MCF 10A (cell line): ENCODE data around the gene LIN37. TPM values are rescaled to one million over a fixed set of nuclear protein-coding genes. Genes with fewer than 3 reads are reported as not detected.
"Not testable (repeated sequence)": the region's sequence is repeated elsewhere in the genome, so short reads cannot be mapped to it uniquely, and the experiment has no call there.

ENCODE experiments used
- BruUV-seq: library from RNA; stranded (reverse); fragments of 400-500 nt; replicated peaks from 2 replicates; lab custom pipeline; 2021; lab: Mats Ljungman, UMichigan
- CTCF ChIA-PET: fragments of 300-600 bp; sonication (Branson Sonifier 250); formaldehyde crosslinking; extraction: SDS; loops from one replicate; lab custom pipeline; 2021; ENCODE audit warnings: antibody characterized with exemption, inconsistent platforms; lab: Yijun Ruan, JAX
- POLR2A ChIA-PET: fragments of 300-600, 350-650 bp; sonication (Branson Sonifier 250); formaldehyde crosslinking; extraction: SDS; loops from one replicate; lab custom pipeline; 2020; ENCODE audit warnings: antibody characterized with exemption, inconsistent platforms; lab: Yijun Ruan, JAX
- DNase-seq: peaks from one replicate; pipeline ENCODE4 v3.0.0-alpha.2; 2018; ENCODE audit not compliant: unreplicated experiment
- H3K27ac Mint-ChIP-seq: one replicate; pipeline ENCODE4 v1.8.0; 2022; ENCODE audit warnings: mild to moderate bottlenecking, low read depth, mixed read lengths; ENCODE audit not compliant: unreplicated experiment
- H3K27me3 Mint-ChIP-seq: one replicate; pipeline ENCODE4 v1.8.0; 2022; ENCODE audit warnings: mixed read lengths; ENCODE audit not compliant: insufficient read depth, unreplicated experiment
- H3K36me3 Mint-ChIP-seq: one replicate; pipeline ENCODE4 v1.8.0; 2022; ENCODE audit warnings: mild to moderate bottlenecking, moderate library complexity, mixed read lengths; ENCODE audit not compliant: insufficient read depth, unreplicated experiment
- H3K4me1 Mint-ChIP-seq: one replicate; pipeline ENCODE4 v1.8.0; 2022; ENCODE audit warnings: mixed read lengths; ENCODE audit not compliant: insufficient read depth, unreplicated experiment
- H3K4me3 Mint-ChIP-seq: one replicate; pipeline ENCODE4 v1.8.0; 2022; ENCODE audit warnings: mild to moderate bottlenecking, moderate library complexity, mixed read lengths; ENCODE audit not compliant: unreplicated experiment
- H3K9me3 Mint-ChIP-seq: one replicate; pipeline ENCODE4 v1.8.0; 2022; ENCODE audit warnings: mixed read lengths; ENCODE audit not compliant: unreplicated experiment
- CTCF ChIP-seq: fragments of 200-600 bp; IDR thresholded peaks from one replicate; pipeline ENCODE4 v1.8.0; 2022; ENCODE audit warnings: antibody characterized with exemption, mild to moderate bottlenecking; ENCODE audit not compliant: unreplicated experiment
- intact Hi-C: fragments of 100-400 bp; cut with micrococcal nuclease; formaldehyde crosslinking; loops from 2 replicates; pipeline ENCODE4 v1.14.1; 2022
- total RNA-seq: library from RNA; stranded (reverse); gene quantifications from 2 replicates; pipeline ENCODE4 v1.2.3, GENCODE V29; 2022

The LIN37 gene
- total RNA-seq, 1 experiment from 2014 or later: 19.6 TPM

GRCh38 chr19:35791814-35792279, 43.5 kb downstream of the LIN37 start:
- no peak for TF ChIP-seq CTCF
- Mint-ChIP-seq H3K4me1 (no peaks in the 10 kb centered on the region), H3K27me3 (peaks cover 11% of the 10 kb centered on the region), H3K36me3 (no peaks in the 10 kb centered on the region), H3K9me3 (no peaks in the 10 kb centered on the region), H3K27ac (no peak overlapping the region), H3K4me3 (no peak overlapping the region)
- CTCF ChIA-PET: no interaction called here
- POLR2A ChIA-PET: no interaction called here
- BruUV-seq: no TSS peak
- DNase-seq: no peak
- intact Hi-C loops: no loop called here

DNA sequence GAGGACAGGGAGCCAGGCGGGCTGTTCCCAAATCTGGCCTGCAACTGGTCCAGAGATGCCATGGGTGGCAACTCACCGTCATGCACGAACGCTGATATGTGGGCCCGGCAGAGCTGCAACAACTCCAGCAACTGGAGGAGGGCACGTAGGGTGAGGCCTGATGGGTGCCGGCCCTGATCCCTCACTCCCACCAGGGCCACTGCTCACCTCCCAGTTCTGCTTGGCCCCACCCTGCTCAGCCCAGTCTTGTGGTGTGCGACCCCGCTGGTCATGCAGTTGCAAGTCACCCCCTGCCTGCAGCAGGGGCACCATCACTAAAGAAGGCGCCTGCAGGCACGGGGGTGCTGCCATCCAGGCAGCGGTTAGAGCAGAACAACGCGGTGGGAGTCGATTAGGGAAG, 43.9 kb downstream of the LIN37 start:
- no peak overlapping the region for H3K27ac Mint-ChIP-seq
- CTCF ChIA-PET: no interaction called here
- no peaks in the 10 kb centered on the region for H3K4me1 Mint-ChIP-seq
- peaks cover 16% of the 10 kb centered on the region for H3K27me3 Mint-ChIP-seq
- no TSS peak for BruUV-seq
- H3K9me3 Mint-ChIP-seq: no peaks in the 10 kb centered on the region
- intact Hi-C loops: no loop called here
- DNase-seq: no peak
- no peak for TF ChIP-seq CTCF
- POLR2A ChIA-PET: no interaction called here
- H3K36me3 Mint-ChIP-seq: no peaks in the 10 kb centered on the region
- no peak overlapping the region for H3K4me3 Mint-ChIP-seq

DNA sequence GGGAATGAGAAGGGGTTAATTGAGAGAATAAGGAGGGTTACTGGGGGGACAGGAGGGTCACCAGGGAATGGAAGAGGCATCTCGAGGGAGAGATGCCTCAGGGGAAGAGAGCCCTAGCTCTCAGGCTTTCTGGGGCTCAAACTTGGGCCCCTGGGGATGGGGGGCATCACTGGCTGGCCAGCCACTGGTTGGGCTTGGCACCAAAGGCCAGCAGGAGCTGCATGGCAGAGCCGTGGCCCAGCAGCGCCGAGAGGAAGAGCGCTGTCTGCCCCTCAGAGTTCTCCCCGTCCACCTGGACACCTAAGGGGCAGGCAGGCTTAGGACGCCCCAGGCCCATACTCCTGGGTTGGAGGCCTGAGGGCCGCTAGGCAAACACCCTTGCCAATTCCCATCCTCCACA, 44.5 kb downstream of the LIN37 start:
- Mint-ChIP-seq H3K27me3 (peaks cover 16% of the 10 kb centered on the region), H3K9me3 (no peaks in the 10 kb centered on the region), H3K4me3 (no peak overlapping the region), H3K27ac (no peak overlapping the region), H3K36me3 (no peaks in the 10 kb centered on the region), H3K4me1 (no peaks in the 10 kb centered on the region)
- no TSS peak for BruUV-seq
- TF ChIP-seq CTCF: no peak
- ChIA-PET POLR2A (no interaction called here), CTCF (no interaction called here)
- DNase-seq: no peak
- intact Hi-C loops: no loop called here

- H3K4me3 Mint-ChIP-seq: no peak overlapping the region
- no peaks in the 10 kb centered on the region for H3K9me3 Mint-ChIP-seq
- intact Hi-C loops: no loop called here
- H3K36me3 Mint-ChIP-seq: no peaks in the 10 kb centered on the region
- H3K27ac Mint-ChIP-seq: no peak overlapping the region
- no peak for TF ChIP-seq CTCF
- DNase-seq: no peak
- no TSS peak for BruUV-seq
- ChIA-PET POLR2A (no interaction called here), CTCF (no interaction called here)
- H3K27me3 Mint-ChIP-seq: peaks cover 16% of the 10 kb centered on the region
- H3K4me1 Mint-ChIP-seq: no peaks in the 10 kb centered on the region
Observed at GRCh38 chr19:35793381-35794165, 45.2 kb downstream of the LIN37 start.

DNA sequence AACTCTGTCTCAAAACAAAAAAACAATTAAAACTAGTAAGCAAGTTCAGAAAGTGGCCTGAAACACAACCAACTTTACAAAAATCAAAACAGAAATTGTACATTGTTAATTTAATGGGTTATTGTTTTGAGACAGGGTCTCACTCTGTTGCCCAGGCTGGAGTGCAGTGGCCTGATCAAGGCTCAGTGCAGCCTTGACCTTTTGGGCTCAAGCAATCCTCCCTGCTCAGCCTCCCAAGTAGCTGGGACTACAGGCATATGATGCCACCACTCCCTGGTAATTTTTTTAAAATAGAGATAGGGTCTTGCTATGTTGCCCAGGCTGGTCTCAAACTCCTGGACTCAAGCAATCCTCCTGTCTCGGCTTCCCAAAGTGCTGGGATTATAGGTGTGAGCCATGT, 47.2 kb downstream of the LIN37 start:
- H3K9me3 Mint-ChIP-seq, H3K36me3 Mint-ChIP-seq, CTCF ChIA-PET, intact Hi-C loops, POLR2A ChIA-PET, BruUV-seq, H3K4me1 Mint-ChIP-seq, H3K4me3 Mint-ChIP-seq, H3K27ac Mint-ChIP-seq, DNase-seq: not testable (repeated sequence)
- peaks cover 16% of the 10 kb centered on the region for H3K27me3 Mint-ChIP-seq
